GM21360 (cell line): ENCODE measurements around the gene TLE4.

Experiments used
- ATAC-seq: cut with Tn5 transposase; IDR thresholded peaks from one replicate; pipeline ENCODE4 v1.9.1; 2021; ENCODE audit warnings: mild to moderate bottlenecking, moderate library complexity; ENCODE audit not compliant: unreplicated experiment

The TLE4 gene

GRCh38 chr9:79660615-79661014, 88.8 kb downstream of the TLE4 start:
- ATAC-seq, result no peak

GRCh38 chr9:79661279-79661678, 89.5 kb downstream of the TLE4 start:
- no peak for ATAC-seq

DNA sequence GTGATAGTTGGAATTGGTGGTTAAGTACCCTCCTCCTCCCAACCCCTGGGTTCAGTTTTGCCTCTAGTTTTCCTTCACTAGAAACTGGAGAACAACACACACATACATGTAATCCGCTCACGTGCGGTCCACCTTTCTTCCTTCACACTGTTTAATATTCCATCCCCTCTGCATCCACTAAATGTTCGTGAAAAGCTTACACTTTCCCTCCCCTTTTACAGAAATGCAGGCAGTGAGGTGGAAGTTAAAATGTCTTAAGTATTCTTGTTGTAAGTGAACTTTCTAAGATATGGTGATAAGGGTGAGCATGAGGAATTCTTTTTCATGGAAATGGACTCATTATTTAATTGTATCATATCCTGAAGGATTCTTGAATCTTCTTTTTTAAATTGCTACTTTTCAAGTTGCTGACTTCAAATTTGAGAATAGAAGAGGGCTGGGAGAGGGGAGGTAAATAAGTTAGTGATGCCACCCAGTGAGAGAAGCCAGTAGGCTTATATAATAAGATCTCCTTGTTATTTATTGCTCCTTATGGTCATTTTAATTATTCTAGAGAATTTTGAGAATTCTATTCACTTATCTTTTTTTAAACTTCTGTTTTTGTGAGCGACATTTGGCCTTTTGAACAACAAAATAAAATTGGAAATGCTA, 90.2 kb downstream of the TLE4 start:
- ATAC-seq, result no peak

GRCh38 chr9:79662537-79662956, 90.8 kb downstream of the TLE4 start:
- no peak for ATAC-seq

- ATAC-seq, result no peak
These were observed 91.5 kb downstream of the TLE4 start for GRCh38 chr9:79663300-79663699.

- no peak for ATAC-seq
These were observed 92.1 kb downstream of the TLE4 start for GRCh38 chr9:79663878-79664277.

GRCh38 chr9:79664375-79664831, 92.6 kb downstream of the TLE4 start:
- ATAC-seq, result no peak

DNA sequence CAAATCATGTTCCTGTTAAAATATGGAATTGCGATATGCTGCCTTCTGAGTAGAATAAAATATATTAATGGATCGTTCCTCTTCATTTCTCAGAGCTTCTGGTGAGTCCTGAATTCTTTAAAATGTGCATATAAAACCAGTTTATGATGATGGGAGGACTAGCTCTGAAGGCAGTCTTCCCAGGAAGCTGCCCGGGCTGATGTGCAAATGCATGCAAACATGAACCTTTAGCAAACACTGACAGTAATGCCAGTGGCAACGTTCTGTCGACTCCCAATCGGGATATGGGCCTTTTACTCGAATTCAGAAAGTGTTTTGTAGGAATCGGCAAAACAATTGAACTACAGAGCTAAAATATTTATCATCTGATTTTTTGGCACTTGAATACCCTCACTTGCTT, 93.6 kb downstream of the TLE4 start:
- no peak for ATAC-seq

GRCh38 chr9:79665931-79666330, 94.2 kb downstream of the TLE4 start:
- ATAC-seq, result no peak

- ATAC-seq, result no peak
These were observed 95.4 kb downstream of the TLE4 start for GRCh38 chr9:79667120-79667519.

DNA sequence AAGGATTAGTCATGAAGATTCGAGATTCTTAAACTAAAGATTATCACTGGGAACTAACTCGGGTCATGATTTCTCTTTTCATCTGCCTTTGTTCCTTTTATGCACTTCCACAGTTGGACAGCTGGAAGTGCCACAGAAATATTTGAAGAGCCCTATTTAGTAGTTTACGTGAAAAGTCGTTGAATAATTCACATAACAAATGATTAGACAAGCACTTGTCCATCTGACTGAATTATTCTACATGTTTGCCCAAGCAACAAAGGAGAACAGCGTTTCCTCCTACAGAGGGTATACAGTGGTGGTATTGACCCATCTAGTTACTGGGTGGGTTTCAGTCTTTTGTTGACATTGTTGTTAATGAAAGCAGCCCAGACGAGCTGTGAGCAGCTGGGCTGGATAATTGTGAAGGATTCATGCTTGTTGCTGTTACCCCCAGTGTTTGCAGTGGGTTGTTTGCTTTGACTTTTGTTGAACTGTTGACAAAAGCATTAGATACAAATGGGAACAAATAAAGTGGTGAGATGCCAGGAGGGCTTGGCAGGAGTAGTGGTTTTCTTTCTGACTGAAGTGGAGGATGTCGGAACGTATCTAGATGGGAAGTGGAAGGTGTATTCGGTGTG, 96.2 kb downstream of the TLE4 start:
- no peak for ATAC-seq

DNA sequence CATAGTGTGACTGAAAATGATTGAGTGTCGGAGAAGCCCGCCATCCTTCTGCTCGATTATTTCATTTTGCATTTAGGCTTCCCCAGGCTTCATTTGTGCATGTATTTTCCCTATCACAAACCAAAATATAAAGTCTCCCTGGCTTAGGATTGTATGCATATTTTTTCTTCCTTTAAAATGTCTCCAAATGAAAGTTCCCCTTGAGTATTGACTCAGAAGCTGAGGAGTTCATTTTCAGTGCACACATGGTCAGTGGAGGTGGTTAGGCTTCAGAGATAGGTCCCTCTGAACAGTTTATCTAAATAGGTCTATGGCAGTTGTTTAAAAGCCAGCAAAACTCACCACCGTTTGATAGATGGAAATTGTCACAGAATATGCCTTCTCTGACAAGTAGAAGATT, 97.2 kb downstream of the TLE4 start:
- ATAC-seq, result no peak

DNA sequence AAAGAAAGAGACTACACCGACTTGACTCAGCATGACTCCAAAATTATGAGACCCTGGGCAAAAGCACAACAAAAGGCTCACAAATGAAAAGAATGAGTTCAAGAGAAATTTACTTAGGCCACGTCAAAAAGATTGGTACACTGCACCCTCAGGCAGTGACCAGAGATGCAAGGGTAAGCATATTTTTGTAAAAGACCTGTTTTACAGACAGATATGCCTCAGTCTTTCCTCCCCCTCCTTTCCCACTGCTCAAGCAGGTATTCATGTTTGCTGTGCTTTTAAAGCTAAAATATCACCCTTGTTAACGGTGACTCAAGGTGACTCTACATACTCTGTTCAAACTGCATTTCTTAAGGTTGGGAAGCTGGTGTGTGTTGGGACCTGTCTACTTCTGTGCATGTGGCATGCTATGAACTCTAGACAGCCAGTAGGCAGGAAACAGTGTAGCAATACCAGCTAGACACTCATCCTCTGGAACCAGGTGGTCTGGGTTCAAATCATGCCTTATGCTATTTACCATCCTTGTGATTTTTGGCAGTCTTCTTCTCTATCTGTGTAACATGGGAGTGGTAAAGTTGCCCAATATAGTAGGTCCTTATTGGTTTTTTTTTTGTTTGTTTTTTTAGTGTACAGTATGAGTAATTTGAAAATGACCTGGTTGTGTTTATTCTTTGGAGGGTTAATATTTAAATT, 98.7 kb downstream of the TLE4 start:
- ATAC-seq, result no peak

- ATAC-seq, result no peak
These were observed 99.8 kb downstream of the TLE4 start for GRCh38 chr9:79671558-79671957.

DNA sequence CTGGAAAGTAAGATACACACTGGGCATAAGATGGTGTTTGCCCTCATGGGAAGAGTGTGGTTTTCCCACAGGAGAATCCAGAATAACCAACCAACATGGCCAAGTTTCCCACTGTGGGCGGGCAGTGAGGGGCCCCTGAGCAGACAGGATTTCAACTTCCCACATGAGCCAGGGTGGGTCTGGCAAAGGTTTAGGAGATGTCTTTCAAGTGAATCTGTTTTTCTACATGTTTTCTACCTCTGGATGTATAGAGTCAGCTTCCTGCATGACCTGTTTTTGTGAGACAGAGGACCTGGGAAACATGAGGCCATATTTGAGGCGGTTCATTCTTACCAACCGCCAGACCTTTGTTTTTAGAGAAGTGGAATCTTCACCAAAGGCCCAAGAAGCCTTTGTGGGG, 100.5 kb downstream of the TLE4 start:
- no peak for ATAC-seq

- no peak for ATAC-seq
These were observed 101.1 kb downstream of the TLE4 start for GRCh38 chr9:79672891-79673290.

DNA sequence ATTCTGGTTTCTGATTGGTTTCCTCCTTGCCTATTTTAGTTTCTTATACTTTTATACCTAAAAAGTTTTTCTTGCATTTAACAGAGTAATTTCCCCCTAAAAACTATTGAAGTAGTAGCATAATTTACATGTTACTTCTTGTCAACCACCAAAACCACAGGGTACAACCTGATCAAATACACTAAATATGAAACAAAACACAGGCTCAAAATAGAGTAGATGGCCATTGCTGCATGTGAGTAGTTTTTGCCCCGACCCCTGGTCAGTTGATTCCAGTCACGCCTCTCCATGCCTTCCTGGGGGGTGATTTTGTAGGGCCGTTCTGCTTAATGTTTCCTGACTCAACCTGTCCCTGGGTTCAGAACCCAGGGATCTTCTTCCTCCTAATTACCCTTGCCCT, 101.8 kb downstream of the TLE4 start:
- peak; percentile 66 for ATAC-seq

- peak; percentile 29 for ATAC-seq
These were observed 102.5 kb downstream of the TLE4 start for GRCh38 chr9:79674052-79674777.

GRCh38 chr9:79681576-79681975, 109.8 kb downstream of the TLE4 start:
- no peak for ATAC-seq

- ATAC-seq, result no peak
These were observed 110.4 kb downstream of the TLE4 start for GRCh38 chr9:79682076-79682736.

- no peak for ATAC-seq
These were observed 112.3 kb downstream of the TLE4 start for GRCh38 chr9:79684059-79684458.
